HepG2 (cell line): ENCODE results near the gene ZNF558. TPM values are rescaled to one million over a fixed set of nuclear protein-coding genes. Genes with fewer than 3 reads are reported as not detected.

Experiments used
- ATAD3A ChIP-seq: sonication (generic); formaldehyde crosslinking; IDR thresholded peaks from 2 replicates; pipeline ENCODE4 v1.4.0; 2020; ENCODE audit warnings: missing genetic modification reagents
- HMG20A ChIP-seq: IDR thresholded peaks from 2 replicates; pipeline ENCODE4 v1.6.1; 2016; ENCODE audit warnings: borderline replicate concordance
- IKZF4 ChIP-seq: sonication (generic); formaldehyde crosslinking; IDR thresholded peaks from 2 replicates; pipeline ENCODE4 v1.5.1; 2020; ENCODE audit warnings: borderline replicate concordance, mild to moderate bottlenecking, low read depth, missing genetic modification reagents; ENCODE audit errors: not compliant biosample characterization
- KDM2A ChIP-seq: sonication (generic); formaldehyde crosslinking; IDR thresholded peaks from 2 replicates; pipeline ENCODE4 v1.4.0; 2020; ENCODE audit warnings: low read depth, missing genetic modification reagents, borderline replicate concordance
- KLF9 ChIP-seq: IDR thresholded peaks from 2 replicates; pipeline ENCODE4 v1.6.1; 2016; ENCODE audit warnings: low read depth
- MAFG ChIP-seq: sonication (generic); formaldehyde crosslinking; IDR thresholded peaks from 2 replicates; pipeline ENCODE4 v1.5.1; 2020; ENCODE audit warnings: mild to moderate bottlenecking, missing genetic modification reagents
- TRIM24 ChIP-seq: sonication (generic); formaldehyde crosslinking; IDR thresholded peaks from 2 replicates; pipeline ENCODE4 v1.8.0; 2022; ENCODE audit warnings: mild to moderate bottlenecking, missing genetic modification reagents
- ZKSCAN1 ChIP-seq: fragments of 150-350 bp; IDR thresholded peaks from 2 replicates; pipeline ENCODE4 v1.6.1; 2014; ENCODE audit warnings: low read length
- ZMYM4 ChIP-seq: sonication (generic); formaldehyde crosslinking; IDR thresholded peaks from 2 replicates; pipeline ENCODE4 v1.8.1; 2023; ENCODE audit warnings: mild to moderate bottlenecking, missing genetic modification reagents
- ZNF333 ChIP-seq: sonication (generic); formaldehyde crosslinking; IDR thresholded peaks from 2 replicates; pipeline ENCODE4 v1.4.0; 2020; ENCODE audit warnings: mild to moderate bottlenecking, missing genetic modification reagents, borderline replicate concordance
- ZNF567 ChIP-seq: sonication (generic); formaldehyde crosslinking; IDR thresholded peaks from 2 replicates; pipeline ENCODE4 v1.8.1; 2023; ENCODE audit warnings: mild to moderate bottlenecking, missing genetic modification reagents, borderline replicate concordance
- ZNF605 ChIP-seq: sonication (generic); formaldehyde crosslinking; IDR thresholded peaks from 2 replicates; pipeline ENCODE4 v1.8.0; 2022; ENCODE audit warnings: mild to moderate bottlenecking, missing genetic modification reagents
- ZNF703 ChIP-seq: sonication (generic); formaldehyde crosslinking; IDR thresholded peaks from 2 replicates; pipeline ENCODE4 v1.5.1; 2020; ENCODE audit warnings: missing genetic modification reagents, mild to moderate bottlenecking, moderate library complexity, borderline replicate concordance
- ZNF761 ChIP-seq: sonication (generic); formaldehyde crosslinking; conservative IDR thresholded peaks from 2 replicates; pipeline ENCODE4 v1.4.0; 2020; ENCODE audit warnings: mild to moderate bottlenecking, missing genetic modification reagents
- ZNF850 ChIP-seq: sonication (generic); formaldehyde crosslinking; conservative IDR thresholded peaks from 2 replicates; pipeline ENCODE4 v1.9.0; 2021; ENCODE audit warnings: mild to moderate bottlenecking, missing genetic modification reagents
- ZSCAN21 ChIP-seq: sonication (generic); formaldehyde crosslinking; IDR thresholded peaks from 2 replicates; pipeline ENCODE4 v1.8.0; 2022; ENCODE audit warnings: mild to moderate bottlenecking, missing genetic modification reagents, moderate library complexity, borderline replicate concordance
- polyA plus RNA-seq, 8 experiments: library from polyadenylated mRNA; depleted of rRNA in 3 of 8; stranded (reverse) in 7 of 8; unstranded in 1 of 8; fragments of >200 nt; fragmentation: Illumina TruSeq in 4 of 8; extraction: Trizol in 4 of 8; gene quantifications; 2 replicates each; pipeline versions ENCODE4 v1.2.1 to v1.2.3, GENCODE V29; 2011 to 2016; ENCODE audit warnings: low read depth in 4 of 8, missing spikeins in 1 of 8, mixed read lengths in 1 of 8; ENCODE audit not compliant: insufficient read depth in 1 of 8
- total RNA-seq, 5 experiments: library from RNA; depleted of rRNA; stranded (reverse); fragments of >200 nt; fragmentation: Illumina TruSeq; extraction: Trizol; gene quantifications; 2 replicates each; pipeline ENCODE4 v1.2.3, GENCODE V29; 2016; ENCODE audit warnings: low read depth in 1 of 5
- TF ChIP-seq, protein P1 (sequence below): IDR thresholded peaks from 2 replicates; pipeline ENCODE4 v1.6.1; 2012; ENCODE audit warnings: inconsistent platforms
- TF ChIP-seq, protein P2 (sequence below), 2 experiments: fragments of 450-650 bp in 1 of 2; sonication (generic) in 1 of 2; formaldehyde crosslinking; IDR thresholded peaks; 2 replicates each; pipeline versions ENCODE4 v1.5.0 to v1.8.0; 2020 to 2022; ENCODE audit warnings: mild to moderate bottlenecking in 1 of 2, missing genetic modification reagents in 1 of 2
- TF ChIP-seq, protein P3 (sequence below): sonication (generic); formaldehyde crosslinking; IDR thresholded peaks from 2 replicates; pipeline ENCODE4 v1.5.1; 2020; ENCODE audit warnings: mild to moderate bottlenecking, missing genetic modification reagents, moderate library complexity
- TF ChIP-seq, protein P4 (sequence below): sonication (generic); formaldehyde crosslinking; IDR thresholded peaks from 2 replicates; pipeline ENCODE4 v1.5.0; 2020; ENCODE audit warnings: missing genetic modification reagents
- TF ChIP-seq, protein P5 (sequence below): sonication (generic); formaldehyde crosslinking; IDR thresholded peaks from 2 replicates; pipeline ENCODE4 v1.4.0; 2020; ENCODE audit warnings: mild to moderate bottlenecking, low read depth, missing genetic modification reagents

ZNF558 gene
- total and polyA plus RNA-seq, 2 of the 13 experiments (the other 11 are each of a cell fraction or from before 2014, with no cell fraction given), result 9.5 to 10.8 TPM

DNA sequence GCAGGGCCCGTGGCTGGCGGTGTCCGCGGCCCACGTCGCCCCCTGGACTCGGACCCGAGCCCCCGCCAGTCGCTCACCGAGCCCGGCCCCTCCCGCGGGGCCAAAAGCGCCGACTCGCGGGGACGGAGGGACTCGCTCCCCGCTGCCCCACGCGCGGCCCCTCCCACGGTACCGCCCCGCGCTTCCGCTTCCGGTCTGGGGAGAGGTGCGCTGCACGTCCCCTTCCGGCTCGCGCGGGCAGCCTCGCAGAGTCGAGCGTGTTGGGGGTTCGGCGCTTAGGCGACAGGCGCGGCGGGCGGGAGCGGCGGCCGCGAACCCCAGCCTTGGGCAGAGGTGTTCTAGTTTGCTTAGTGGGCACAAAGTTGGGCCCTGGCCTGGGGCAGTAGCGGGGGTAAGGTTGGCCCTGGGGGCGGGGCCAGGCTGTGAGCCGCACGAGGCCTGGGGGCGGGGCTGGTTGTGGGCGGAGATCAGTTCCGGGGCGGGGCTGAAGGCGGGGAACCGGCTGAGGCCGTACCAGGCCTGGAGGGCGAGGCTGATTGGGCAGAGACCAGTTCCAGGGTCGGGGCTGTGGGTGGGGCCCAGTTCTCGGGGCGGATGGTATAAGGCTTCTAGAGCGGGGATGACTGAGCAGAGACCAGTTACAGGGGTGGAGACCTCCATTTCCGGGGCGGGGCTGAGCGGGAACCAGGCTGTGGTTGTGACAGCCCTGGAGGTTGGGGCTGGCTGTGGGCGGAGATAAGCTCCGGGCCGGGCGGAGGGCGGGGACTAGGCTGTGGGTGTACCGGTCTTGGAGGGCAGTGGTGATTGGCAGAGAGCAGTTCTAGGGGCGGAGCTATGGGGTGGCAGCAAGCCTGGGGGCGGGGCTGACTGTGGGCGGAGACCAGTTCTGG lies at the start of gene ZNF558, which contains the start of gene MBD3L1 (continued):
- TF ChIP-seq ZNF850 (CRISPR knock-in tag), result no peak
- TF ChIP-seq, protein P1, sequence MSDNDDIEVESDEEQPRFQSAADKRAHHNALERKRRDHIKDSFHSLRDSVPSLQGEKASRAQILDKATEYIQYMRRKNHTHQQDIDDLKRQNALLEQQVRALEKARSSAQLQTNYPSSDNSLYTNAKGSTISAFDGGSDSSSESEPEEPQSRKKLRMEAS, result peak; percentile 77
- TF ChIP-seq HMG20A (CRISPR knock-in tag), result no peak
- TF ChIP-seq, protein P2, sequence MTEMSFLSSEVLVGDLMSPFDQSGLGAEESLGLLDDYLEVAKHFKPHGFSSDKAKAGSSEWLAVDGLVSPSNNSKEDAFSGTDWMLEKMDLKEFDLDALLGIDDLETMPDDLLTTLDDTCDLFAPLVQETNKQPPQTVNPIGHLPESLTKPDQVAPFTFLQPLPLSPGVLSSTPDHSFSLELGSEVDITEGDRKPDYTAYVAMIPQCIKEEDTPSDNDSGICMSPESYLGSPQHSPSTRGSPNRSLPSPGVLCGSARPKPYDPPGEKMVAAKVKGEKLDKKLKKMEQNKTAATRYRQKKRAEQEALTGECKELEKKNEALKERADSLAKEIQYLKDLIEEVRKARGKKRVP (CRISPR knock-in tag; IDR thresholded peaks at IDR 0.05), result no peak
- no peak for TF ChIP-seq ZNF703 (CRISPR knock-in tag)
- peak; percentile 65; the same call in 1 of the 2 replicates for TF ChIP-seq ZMYM4 (CRISPR knock-in tag)
- 0 out of 2 replicates have a peak, but pooled peaks have one; percentile 58 for TF ChIP-seq KDM2A (CRISPR knock-in tag)
- TF ChIP-seq TRIM24 (CRISPR knock-in tag), result no peak
- no peak for TF ChIP-seq ZNF567 (CRISPR knock-in tag)
- no peak for TF ChIP-seq ZNF333 (CRISPR knock-in tag)
- no peak for TF ChIP-seq ZKSCAN1
- no peak for TF ChIP-seq ZNF761
- TF ChIP-seq ZSCAN21 (CRISPR knock-in tag), result no peak
- TF ChIP-seq KLF9, result no peak
- TF ChIP-seq, protein P3, sequence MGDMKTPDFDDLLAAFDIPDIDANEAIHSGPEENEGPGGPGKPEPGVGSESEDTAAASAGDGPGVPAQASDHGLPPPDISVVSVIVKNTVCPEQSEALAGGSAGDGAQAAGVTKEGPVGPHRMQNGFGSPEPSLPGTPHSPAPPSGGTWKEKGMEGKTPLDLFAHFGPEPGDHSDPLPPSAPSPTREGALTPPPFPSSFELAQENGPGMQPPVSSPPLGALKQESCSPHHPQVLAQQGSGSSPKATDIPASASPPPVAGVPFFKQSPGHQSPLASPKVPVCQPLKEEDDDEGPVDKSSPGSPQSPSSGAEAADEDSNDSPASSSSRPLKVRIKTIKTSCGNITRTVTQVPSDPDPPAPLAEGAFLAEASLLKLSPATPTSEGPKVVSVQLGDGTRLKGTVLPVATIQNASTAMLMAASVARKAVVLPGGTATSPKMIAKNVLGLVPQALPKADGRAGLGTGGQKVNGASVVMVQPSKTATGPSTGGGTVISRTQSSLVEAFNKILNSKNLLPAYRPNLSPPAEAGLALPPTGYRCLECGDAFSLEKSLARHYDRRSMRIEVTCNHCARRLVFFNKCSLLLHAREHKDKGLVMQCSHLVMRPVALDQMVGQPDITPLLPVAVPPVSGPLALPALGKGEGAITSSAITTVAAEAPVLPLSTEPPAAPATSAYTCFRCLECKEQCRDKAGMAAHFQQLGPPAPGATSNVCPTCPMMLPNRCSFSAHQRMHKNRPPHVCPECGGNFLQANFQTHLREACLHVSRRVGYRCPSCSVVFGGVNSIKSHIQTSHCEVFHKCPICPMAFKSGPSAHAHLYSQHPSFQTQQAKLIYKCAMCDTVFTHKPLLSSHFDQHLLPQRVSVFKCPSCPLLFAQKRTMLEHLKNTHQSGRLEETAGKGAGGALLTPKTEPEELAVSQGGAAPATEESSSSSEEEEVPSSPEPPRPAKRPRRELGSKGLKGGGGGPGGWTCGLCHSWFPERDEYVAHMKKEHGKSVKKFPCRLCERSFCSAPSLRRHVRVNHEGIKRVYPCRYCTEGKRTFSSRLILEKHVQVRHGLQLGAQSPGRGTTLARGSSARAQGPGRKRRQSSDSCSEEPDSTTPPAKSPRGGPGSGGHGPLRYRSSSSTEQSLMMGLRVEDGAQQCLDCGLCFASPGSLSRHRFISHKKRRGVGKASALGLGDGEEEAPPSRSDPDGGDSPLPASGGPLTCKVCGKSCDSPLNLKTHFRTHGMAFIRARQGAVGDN (CRISPR knock-in tag), result peak; percentile 75
- no peak for TF ChIP-seq MAFG
- TF ChIP-seq IKZF4 (CRISPR knock-in tag), result no peak
- TF ChIP-seq, protein P4, sequence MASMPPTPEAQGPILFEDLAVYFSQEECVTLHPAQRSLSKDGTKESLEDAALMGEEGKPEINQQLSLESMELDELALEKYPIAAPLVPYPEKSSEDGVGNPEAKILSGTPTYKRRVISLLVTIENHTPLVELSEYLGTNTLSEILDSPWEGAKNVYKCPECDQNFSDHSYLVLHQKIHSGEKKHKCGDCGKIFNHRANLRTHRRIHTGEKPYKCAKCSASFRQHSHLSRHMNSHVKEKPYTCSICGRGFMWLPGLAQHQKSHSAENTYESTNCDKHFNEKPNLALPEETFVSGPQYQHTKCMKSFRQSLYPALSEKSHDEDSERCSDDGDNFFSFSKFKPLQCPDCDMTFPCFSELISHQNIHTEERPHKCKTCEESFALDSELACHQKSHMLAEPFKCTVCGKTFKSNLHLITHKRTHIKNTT (CRISPR knock-in tag), result no peak
- TF ChIP-seq ZNF605 (CRISPR knock-in tag), result no peak
- TF ChIP-seq, protein P5, sequence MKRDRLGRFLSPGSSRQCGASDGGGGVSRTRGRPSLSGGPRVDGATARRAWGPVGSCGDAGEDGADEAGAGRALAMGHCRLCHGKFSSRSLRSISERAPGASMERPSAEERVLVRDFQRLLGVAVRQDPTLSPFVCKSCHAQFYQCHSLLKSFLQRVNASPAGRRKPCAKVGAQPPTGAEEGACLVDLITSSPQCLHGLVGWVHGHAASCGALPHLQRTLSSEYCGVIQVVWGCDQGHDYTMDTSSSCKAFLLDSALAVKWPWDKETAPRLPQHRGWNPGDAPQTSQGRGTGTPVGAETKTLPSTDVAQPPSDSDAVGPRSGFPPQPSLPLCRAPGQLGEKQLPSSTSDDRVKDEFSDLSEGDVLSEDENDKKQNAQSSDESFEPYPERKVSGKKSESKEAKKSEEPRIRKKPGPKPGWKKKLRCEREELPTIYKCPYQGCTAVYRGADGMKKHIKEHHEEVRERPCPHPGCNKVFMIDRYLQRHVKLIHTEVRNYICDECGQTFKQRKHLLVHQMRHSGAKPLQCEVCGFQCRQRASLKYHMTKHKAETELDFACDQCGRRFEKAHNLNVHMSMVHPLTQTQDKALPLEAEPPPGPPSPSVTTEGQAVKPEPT, result no peak
- no peak for TF ChIP-seq ATAD3A (CRISPR knock-in tag)
